ENCODE data around the gene TMEM139. TPM values are rescaled to one million over a fixed set of nuclear protein-coding genes. Genes with fewer than 3 reads are reported as not detected.

Gene TMEM139
- polyA plus RNA-seq, 2 donors: 0.41 to 2.2 TPM

DNA sequence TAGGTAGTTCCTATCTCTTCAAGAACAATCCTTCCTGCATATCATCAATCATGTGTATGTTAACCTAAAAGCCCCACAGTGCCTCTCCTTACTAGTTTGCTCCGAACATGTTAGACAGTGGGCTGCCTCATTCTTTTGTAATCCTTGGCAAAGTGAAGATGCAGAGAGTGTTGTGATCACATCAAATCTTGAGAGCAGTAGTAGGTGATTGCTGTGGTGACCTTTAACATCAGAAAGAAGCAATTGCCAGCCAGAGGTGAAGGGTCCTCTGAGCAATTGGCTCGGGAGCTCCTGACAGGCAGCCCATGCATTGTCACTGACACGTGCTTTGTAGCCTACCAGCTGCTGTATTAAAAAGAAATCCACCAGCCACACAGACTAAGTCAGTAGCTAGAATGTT is 41.1 kb upstream of the TMEM139 start:
- no peak overlapping the region for H3K27ac ChIP-seq (ENCODE audit: low read depth in 2 of 2, low read length in 1 of 2)
- 46 to 63% methylated on average over 3 of the region's 3 CpGs for WGBS, 2 donors
- H3K4me1 ChIP-seq (ENCODE audit: control insufficient read depth in 2 of 2, insufficient read depth in 2 of 2, low read length in 1 of 2): no peaks in the 10 kb centered on the region

GRCh38 chr7:143244321-143244720 is 40.4 kb upstream of the TMEM139 start:
- 46 to 51% methylated on average over 1 of the region's 1 CpG for WGBS, 2 donors
- Histone ChIP-seq H3K9me3 (ENCODE audit: control insufficient read depth in 2 of 2, insufficient read depth in 1 of 2, low read depth in 1 of 2, low read length in 1 of 2) (no peaks in the 10 kb centered on the region), H3K36me3 (ENCODE audit: control insufficient read depth in 2 of 2, insufficient read depth in 2 of 2, low read length in 1 of 2) (no peaks in the 10 kb centered on the region), H3K4me1 (ENCODE audit: control insufficient read depth in 2 of 2, insufficient read depth in 2 of 2, low read length in 1 of 2) (no peaks in the 10 kb centered on the region), H3K4me3 (ENCODE audit: low read depth in 1 of 2, low read length in 2 of 2) (no peak overlapping the region), H3K27ac (ENCODE audit: low read depth in 2 of 2, low read length in 1 of 2) (no peak overlapping the region), H3K27me3 (ENCODE audit: control insufficient read depth in 1 of 2, insufficient read depth in 2 of 2, low read length in 2 of 2) (no peaks in the 10 kb centered on the region)

More for the DNA sequence above, 41.1 kb upstream of the TMEM139 start:
- Histone ChIP-seq H3K4me3 (ENCODE audit: low read depth in 1 of 2, low read length in 2 of 2) (no peak overlapping the region), H3K36me3 (ENCODE audit: control insufficient read depth in 2 of 2, insufficient read depth in 2 of 2, low read length in 1 of 2) (no peaks in the 10 kb centered on the region), H3K9me3 (ENCODE audit: control insufficient read depth in 2 of 2, insufficient read depth in 1 of 2, low read depth in 1 of 2, low read length in 1 of 2) (no peaks in the 10 kb centered on the region), H3K27me3 (ENCODE audit: control insufficient read depth in 1 of 2, insufficient read depth in 2 of 2, low read length in 2 of 2) (no peaks in the 10 kb centered on the region)

GRCh38 chr7:143245123-143245522 is 39.6 kb upstream of the TMEM139 start:
- 45 to 49% methylated on average over 3 of the region's 3 CpGs for WGBS, 2 donors
- Histone ChIP-seq H3K36me3 (ENCODE audit: control insufficient read depth in 2 of 2, insufficient read depth in 2 of 2, low read length in 1 of 2) (no peaks in the 10 kb centered on the region), H3K4me1 (ENCODE audit: control insufficient read depth in 2 of 2, insufficient read depth in 2 of 2, low read length in 1 of 2) (no peaks in the 10 kb centered on the region), H3K27ac (ENCODE audit: low read depth in 2 of 2, low read length in 1 of 2) (no peak overlapping the region), H3K9me3 (ENCODE audit: control insufficient read depth in 2 of 2, insufficient read depth in 1 of 2, low read depth in 1 of 2, low read length in 1 of 2) (no peaks in the 10 kb centered on the region), H3K27me3 (ENCODE audit: control insufficient read depth in 1 of 2, insufficient read depth in 2 of 2, low read length in 2 of 2) (no peaks in the 10 kb centered on the region), H3K4me3 (ENCODE audit: low read depth in 1 of 2, low read length in 2 of 2) (no peak overlapping the region)

DNA sequence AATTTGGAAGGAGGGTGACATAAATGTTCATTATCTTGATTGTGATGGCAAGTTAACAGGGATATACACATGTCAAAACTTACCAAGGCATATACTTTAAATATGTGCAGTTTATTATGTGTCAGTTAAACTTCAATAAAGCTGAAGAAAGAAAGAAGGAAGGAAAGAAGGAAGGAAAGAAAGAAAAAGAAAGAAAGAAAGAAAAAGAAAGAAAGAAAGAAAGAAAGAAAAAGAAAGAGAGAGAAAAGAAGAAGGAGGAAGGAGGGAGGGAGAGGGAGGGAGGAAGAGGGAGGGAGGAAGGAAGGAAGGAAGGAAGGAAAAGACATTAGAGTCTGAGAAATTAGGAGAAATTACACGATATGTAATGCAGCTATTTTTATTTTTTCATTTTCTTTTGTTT is 37.4 kb upstream of the TMEM139 start:
- WGBS, 2 donors: 28 to 71% methylated on average over 1 of the region's 1 CpG
- no peaks in the 10 kb centered on the region for H3K27me3 ChIP-seq (ENCODE audit: control insufficient read depth in 1 of 2, insufficient read depth in 2 of 2, low read length in 2 of 2)
- no peaks in the 10 kb centered on the region for H3K36me3 ChIP-seq (ENCODE audit: control insufficient read depth in 2 of 2, insufficient read depth in 2 of 2, low read length in 1 of 2)
- H3K4me3 ChIP-seq (ENCODE audit: low read depth in 1 of 2, low read length in 2 of 2): no peak overlapping the region
- no peak overlapping the region for H3K27ac ChIP-seq (ENCODE audit: low read depth in 2 of 2, low read length in 1 of 2)
- H3K9me3 ChIP-seq (ENCODE audit: control insufficient read depth in 2 of 2, insufficient read depth in 1 of 2, low read depth in 1 of 2, low read length in 1 of 2): no peaks in the 10 kb centered on the region
- H3K4me1 ChIP-seq (ENCODE audit: control insufficient read depth in 2 of 2, insufficient read depth in 2 of 2, low read length in 1 of 2): no peaks in the 10 kb centered on the region

- no peak overlapping the region for H3K27ac ChIP-seq (ENCODE audit: low read depth in 2 of 2, low read length in 1 of 2)
- no peaks in the 10 kb centered on the region for H3K4me1 ChIP-seq (ENCODE audit: control insufficient read depth in 2 of 2, insufficient read depth in 2 of 2, low read length in 1 of 2)
- peaks cover 0 to 3% of the 10 kb centered on the region in 2 donors for H3K9me3 ChIP-seq (ENCODE audit: control insufficient read depth in 2 of 2, insufficient read depth in 1 of 2, low read depth in 1 of 2, low read length in 1 of 2)
- 71 to 87% methylated on average over 2 of the region's 2 CpGs for WGBS, 2 donors
- no peak overlapping the region for H3K4me3 ChIP-seq (ENCODE audit: low read depth in 1 of 2, low read length in 2 of 2)
- no peaks in the 10 kb centered on the region for H3K36me3 ChIP-seq (ENCODE audit: control insufficient read depth in 2 of 2, insufficient read depth in 2 of 2, low read length in 1 of 2)
- no peaks in the 10 kb centered on the region for H3K27me3 ChIP-seq (ENCODE audit: control insufficient read depth in 1 of 2, insufficient read depth in 2 of 2, low read length in 2 of 2)
Measured at GRCh38 chr7:143248761-143249354, 35.9 kb upstream of the TMEM139 start.

DNA sequence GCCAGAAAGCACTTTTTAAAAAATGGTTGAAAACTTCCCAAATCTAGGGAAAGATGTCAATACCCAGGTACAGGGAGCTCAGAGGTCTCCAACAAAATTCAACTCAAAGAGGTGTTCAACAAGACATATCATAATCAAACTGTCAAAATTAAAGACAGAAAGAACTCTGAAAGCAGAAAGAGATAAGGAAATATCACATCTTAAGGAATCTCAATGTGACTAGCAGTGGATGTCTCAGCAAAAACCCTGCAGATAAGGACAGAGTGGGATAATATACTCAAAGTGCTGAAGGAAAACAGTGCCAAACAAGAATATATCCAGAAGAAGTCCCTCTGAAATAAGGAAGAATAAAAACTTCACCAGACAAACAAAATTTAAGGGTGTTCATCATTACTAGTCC is 34.6 kb upstream of the TMEM139 start:
- H3K27ac ChIP-seq (ENCODE audit: low read depth in 2 of 2, low read length in 1 of 2): no peak overlapping the region
- H3K4me1 ChIP-seq (ENCODE audit: control insufficient read depth in 2 of 2, insufficient read depth in 2 of 2, low read length in 1 of 2): no peaks in the 10 kb centered on the region
- no peaks in the 10 kb centered on the region for H3K27me3 ChIP-seq (ENCODE audit: control insufficient read depth in 1 of 2, insufficient read depth in 2 of 2, low read length in 2 of 2)
- H3K9me3 ChIP-seq (ENCODE audit: control insufficient read depth in 2 of 2, insufficient read depth in 1 of 2, low read depth in 1 of 2, low read length in 1 of 2): peaks cover 0 to 3% of the 10 kb centered on the region in 2 donors
- H3K36me3 ChIP-seq (ENCODE audit: control insufficient read depth in 2 of 2, insufficient read depth in 2 of 2, low read length in 1 of 2): no peaks in the 10 kb centered on the region
- no peak overlapping the region for H3K4me3 ChIP-seq (ENCODE audit: low read depth in 1 of 2, low read length in 2 of 2)

GRCh38 chr7:143250822-143251221 is 33.9 kb upstream of the TMEM139 start:
- Histone ChIP-seq H3K4me3 (ENCODE audit: low read depth in 1 of 2, low read length in 2 of 2) (no peak overlapping the region), H3K9me3 (ENCODE audit: control insufficient read depth in 2 of 2, insufficient read depth in 1 of 2, low read depth in 1 of 2, low read length in 1 of 2) (peaks cover 0 to 3% of the 10 kb centered on the region in 2 donors), H3K36me3 (ENCODE audit: control insufficient read depth in 2 of 2, insufficient read depth in 2 of 2, low read length in 1 of 2) (no peaks in the 10 kb centered on the region), H3K27me3 (ENCODE audit: control insufficient read depth in 1 of 2, insufficient read depth in 2 of 2, low read length in 2 of 2) (no peaks in the 10 kb centered on the region), H3K27ac (ENCODE audit: low read depth in 2 of 2, low read length in 1 of 2) (no peak overlapping the region), H3K4me1 (ENCODE audit: control insufficient read depth in 2 of 2, insufficient read depth in 2 of 2, low read length in 1 of 2) (no peaks in the 10 kb centered on the region)
- 83 to 87% methylated on average over 1 of the region's 1 CpG for WGBS, 2 donors

- no peaks in the 10 kb centered on the region for H3K4me1 ChIP-seq (ENCODE audit: control insufficient read depth in 2 of 2, insufficient read depth in 2 of 2, low read length in 1 of 2)
- peaks cover 0 to 3% of the 10 kb centered on the region in 2 donors for H3K9me3 ChIP-seq (ENCODE audit: control insufficient read depth in 2 of 2, insufficient read depth in 1 of 2, low read depth in 1 of 2, low read length in 1 of 2)
- 83 to 93% methylated on average over 2 of the region's 2 CpGs for WGBS, 2 donors
- no peaks in the 10 kb centered on the region for H3K36me3 ChIP-seq (ENCODE audit: control insufficient read depth in 2 of 2, insufficient read depth in 2 of 2, low read length in 1 of 2)
- no peaks in the 10 kb centered on the region for H3K27me3 ChIP-seq (ENCODE audit: control insufficient read depth in 1 of 2, insufficient read depth in 2 of 2, low read length in 2 of 2)
- no peak overlapping the region for H3K4me3 ChIP-seq (ENCODE audit: low read depth in 1 of 2, low read length in 2 of 2)
- H3K27ac ChIP-seq (ENCODE audit: low read depth in 2 of 2, low read length in 1 of 2): no peak overlapping the region
Measured at GRCh38 chr7:143252006-143252405, 32.8 kb upstream of the TMEM139 start.

- Histone ChIP-seq H3K9me3 (ENCODE audit: control insufficient read depth in 2 of 2, insufficient read depth in 1 of 2, low read depth in 1 of 2, low read length in 1 of 2) (peaks cover 0 to 3% of the 10 kb centered on the region in 2 donors), H3K27me3 (ENCODE audit: control insufficient read depth in 1 of 2, insufficient read depth in 2 of 2, low read length in 2 of 2) (no peaks in the 10 kb centered on the region), H3K4me3 (ENCODE audit: low read depth in 1 of 2, low read length in 2 of 2) (no peak overlapping the region), H3K4me1 (ENCODE audit: control insufficient read depth in 2 of 2, insufficient read depth in 2 of 2, low read length in 1 of 2) (no peaks in the 10 kb centered on the region), H3K27ac (ENCODE audit: low read depth in 2 of 2, low read length in 1 of 2) (no peak overlapping the region), H3K36me3 (ENCODE audit: control insufficient read depth in 2 of 2, insufficient read depth in 2 of 2, low read length in 1 of 2) (no peaks in the 10 kb centered on the region)
- 78 to 79% methylated on average over 3 of the region's 3 CpGs for WGBS, 2 donors
Measured at GRCh38 chr7:143255564-143255963, 29.2 kb upstream of the TMEM139 start.

DNA sequence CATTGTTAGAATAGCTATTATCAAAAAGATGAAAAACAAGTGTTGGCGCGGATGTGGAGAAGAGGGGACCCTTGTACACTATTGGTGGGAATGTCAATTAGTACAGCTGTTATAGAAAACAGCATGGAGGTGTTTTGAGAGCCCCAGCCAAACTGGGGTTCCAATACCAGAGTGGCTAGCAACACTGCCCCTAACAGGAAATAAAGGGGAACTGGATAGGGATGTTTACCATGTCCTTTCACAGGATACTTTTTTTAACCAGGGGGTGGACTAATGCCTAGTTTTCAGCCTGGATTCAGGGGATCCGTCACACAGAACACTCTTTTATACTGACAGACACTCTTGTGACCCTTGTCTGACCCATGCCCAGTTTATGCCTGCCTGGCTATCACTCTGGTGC is 28.4 kb upstream of the TMEM139 start:
- Histone ChIP-seq H3K4me3 (ENCODE audit: low read depth in 1 of 2, low read length in 2 of 2) (no peak overlapping the region), H3K27me3 (ENCODE audit: control insufficient read depth in 1 of 2, insufficient read depth in 2 of 2, low read length in 2 of 2) (no peaks in the 10 kb centered on the region), H3K9me3 (ENCODE audit: control insufficient read depth in 2 of 2, insufficient read depth in 1 of 2, low read depth in 1 of 2, low read length in 1 of 2) (peaks cover 0 to 3% of the 10 kb centered on the region in 2 donors), H3K4me1 (ENCODE audit: control insufficient read depth in 2 of 2, insufficient read depth in 2 of 2, low read length in 1 of 2) (no peaks in the 10 kb centered on the region), H3K27ac (ENCODE audit: low read depth in 2 of 2, low read length in 1 of 2) (no peak overlapping the region), H3K36me3 (ENCODE audit: control insufficient read depth in 2 of 2, insufficient read depth in 2 of 2, low read length in 1 of 2) (no peaks in the 10 kb centered on the region)
- 89 to 90% methylated on average over 3 of the region's 3 CpGs for WGBS, 2 donors
